HEK293 (cell line): ENCODE measurements around the gene RLIM.

Source experiments
- ELK4 ChIP-seq: IDR thresholded peaks from 2 replicates; pipeline ENCODE4 v1.6.1; 2011; ENCODE audit warnings: mild to moderate bottlenecking, low read depth, low read length, borderline replicate concordance
- HOXD13 ChIP-seq: sonication (generic); formaldehyde crosslinking; IDR thresholded peaks from 2 replicates; pipeline ENCODE4 v1.8.0; 2022; ENCODE audit warnings: missing genetic modification reagents, borderline replicate concordance
- SP2 ChIP-seq: fragments of 450-650 bp; formaldehyde crosslinking; IDR thresholded peaks from 2 replicates; pipeline ENCODE4 v1.5.1; 2016; ENCODE audit warnings: missing biosample characterization, missing genetic modification characterization
- TCF7L2 ChIP-seq: IDR thresholded peaks from 2 replicates; pipeline ENCODE4 v1.6.1; 2011; ENCODE audit warnings: low read depth, mild to moderate bottlenecking, inconsistent platforms, low read length, moderate library complexity, borderline replicate concordance
- TRIM28 ChIP-seq: IDR thresholded peaks from 2 replicates; pipeline ENCODE4 v1.6.1; 2011; ENCODE audit warnings: low read length, control low read depth, borderline replicate concordance
- TSHZ1 ChIP-seq: fragments of 450-650 bp; formaldehyde crosslinking; IDR thresholded peaks from 2 replicates; pipeline ENCODE4 v1.5.1; 2016; ENCODE audit warnings: missing biosample characterization, missing genetic modification characterization, borderline replicate concordance
- ZBTB1 ChIP-seq: fragments of 450-650 bp; formaldehyde crosslinking; IDR thresholded peaks from 2 replicates; pipeline ENCODE4 v1.5.1; 2016; ENCODE audit warnings: missing biosample characterization, missing genetic modification characterization
- ZBTB11 ChIP-seq: fragments of 450-650 bp; formaldehyde crosslinking; conservative IDR thresholded peaks from 2 replicates; pipeline ENCODE4 v1.5.1; 2016; ENCODE audit warnings: low read depth, missing biosample characterization, missing genetic modification characterization
- ZNF10 ChIP-seq: fragments of 450-650 bp; formaldehyde crosslinking; IDR thresholded peaks from 2 replicates; pipeline ENCODE4 v1.5.1; 2017; ENCODE audit warnings: missing biosample characterization, missing genetic modification characterization
- ZNF133 ChIP-seq: fragments of 450-650 bp; formaldehyde crosslinking; IDR thresholded peaks from 2 replicates; pipeline ENCODE4 v1.5.1; 2016; ENCODE audit warnings: missing biosample characterization, missing genetic modification characterization
- ZNF184 ChIP-seq: fragments of 450-650 bp; IDR thresholded peaks from 2 replicates; pipeline ENCODE4 v1.5.1; 2018; ENCODE audit warnings: missing biosample characterization, mild to moderate bottlenecking, missing genetic modification characterization
- ZNF239 ChIP-seq: fragments of 450-650 bp; formaldehyde crosslinking; IDR thresholded peaks from 2 replicates; pipeline ENCODE4 v1.5.1; 2016; ENCODE audit warnings: missing biosample characterization, missing genetic modification characterization
- ZNF335 ChIP-seq: fragments of 450-650 bp; formaldehyde crosslinking; conservative IDR thresholded peaks from 2 replicates; pipeline ENCODE4 v1.5.1; 2016; ENCODE audit warnings: missing biosample characterization, missing genetic modification characterization
- ZNF510 ChIP-seq: fragments of 450-650 bp; formaldehyde crosslinking; IDR thresholded peaks from 2 replicates; pipeline ENCODE4 v1.5.1; 2018; ENCODE audit warnings: mild to moderate bottlenecking, missing genetic modification characterization, missing biosample characterization; ENCODE audit not compliant: insufficient replicate concordance
- ZNF529 ChIP-seq: fragments of 450-650 bp; formaldehyde crosslinking; IDR thresholded peaks from 2 replicates; pipeline ENCODE4 v1.5.1; 2017; ENCODE audit warnings: missing genetic modification characterization, missing biosample characterization; ENCODE audit not compliant: insufficient replicate concordance
- ZNF660 ChIP-seq: fragments of 450-650 bp; IDR thresholded peaks from 2 replicates; pipeline ENCODE4 v1.5.1; 2018; ENCODE audit warnings: missing biosample characterization, mild to moderate bottlenecking, missing genetic modification characterization
- ZNF701 ChIP-seq: fragments of 450-650 bp; formaldehyde crosslinking; IDR thresholded peaks from 2 replicates; pipeline ENCODE4 v1.5.1; 2016; ENCODE audit warnings: missing biosample characterization, missing genetic modification characterization
- ZNF76 ChIP-seq: fragments of 450-650 bp; formaldehyde crosslinking; IDR thresholded peaks from 2 replicates; pipeline ENCODE4; 2016; ENCODE audit warnings: low read depth, missing biosample characterization, missing genetic modification characterization, borderline replicate concordance
- ZNF776 ChIP-seq: fragments of 450-650 bp; formaldehyde crosslinking; IDR thresholded peaks from 2 replicates; pipeline ENCODE4 v1.5.0; 2017; ENCODE audit warnings: missing biosample characterization, missing genetic modification characterization, borderline replicate concordance
- ZNF792 ChIP-seq: fragments of 450-650 bp; formaldehyde crosslinking; IDR thresholded peaks from 2 replicates; pipeline ENCODE4 v1.5.1; 2016; ENCODE audit warnings: missing biosample characterization, missing genetic modification characterization
- TF ChIP-seq, protein P1 (sequence below): fragments of 450-650 bp; formaldehyde crosslinking; conservative IDR thresholded peaks from 2 replicates; pipeline ENCODE4 v1.5.1; 2016; ENCODE audit warnings: low read depth, missing biosample characterization, missing genetic modification characterization
- TF ChIP-seq, protein P2 (sequence below): fragments of 450-650 bp; formaldehyde crosslinking; IDR thresholded peaks from 2 replicates; pipeline ENCODE4 v1.5.1; 2016; ENCODE audit warnings: missing biosample characterization, missing genetic modification characterization

RLIM gene

DNA sequence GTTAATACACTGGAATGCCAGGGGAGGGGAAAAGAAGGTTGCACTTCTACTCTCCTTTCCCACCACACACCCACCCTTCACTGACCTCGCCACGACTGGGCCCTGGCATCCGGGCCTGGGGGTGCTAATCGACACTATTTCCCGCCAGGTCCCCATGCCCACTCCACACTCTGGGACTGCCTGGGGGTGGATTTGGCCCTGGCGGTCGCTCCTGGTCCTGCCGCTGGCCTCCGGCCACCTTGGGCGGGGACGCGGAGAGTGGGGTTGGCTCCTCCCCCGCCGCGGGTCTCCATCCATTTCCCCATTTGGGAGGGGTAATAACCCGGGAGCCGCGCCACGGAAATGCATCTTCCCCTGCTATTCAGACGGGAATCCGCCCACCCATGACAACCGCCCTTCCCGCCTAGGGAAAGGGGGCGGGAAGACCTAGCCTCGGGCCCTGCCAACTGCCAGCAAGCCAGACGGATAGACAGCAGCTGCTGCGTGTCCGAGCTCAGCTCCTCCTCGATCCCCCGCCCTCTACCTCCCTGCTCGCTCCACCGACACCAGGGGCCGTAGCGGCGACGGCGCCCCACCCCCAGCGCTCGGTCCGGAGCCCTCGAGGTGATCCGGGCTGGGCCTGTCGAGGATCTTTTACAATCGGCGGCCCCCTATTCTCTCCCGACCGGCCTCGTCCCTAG, 78.1 kb downstream of the RLIM start (continued):
- TF ChIP-seq, protein P1, sequence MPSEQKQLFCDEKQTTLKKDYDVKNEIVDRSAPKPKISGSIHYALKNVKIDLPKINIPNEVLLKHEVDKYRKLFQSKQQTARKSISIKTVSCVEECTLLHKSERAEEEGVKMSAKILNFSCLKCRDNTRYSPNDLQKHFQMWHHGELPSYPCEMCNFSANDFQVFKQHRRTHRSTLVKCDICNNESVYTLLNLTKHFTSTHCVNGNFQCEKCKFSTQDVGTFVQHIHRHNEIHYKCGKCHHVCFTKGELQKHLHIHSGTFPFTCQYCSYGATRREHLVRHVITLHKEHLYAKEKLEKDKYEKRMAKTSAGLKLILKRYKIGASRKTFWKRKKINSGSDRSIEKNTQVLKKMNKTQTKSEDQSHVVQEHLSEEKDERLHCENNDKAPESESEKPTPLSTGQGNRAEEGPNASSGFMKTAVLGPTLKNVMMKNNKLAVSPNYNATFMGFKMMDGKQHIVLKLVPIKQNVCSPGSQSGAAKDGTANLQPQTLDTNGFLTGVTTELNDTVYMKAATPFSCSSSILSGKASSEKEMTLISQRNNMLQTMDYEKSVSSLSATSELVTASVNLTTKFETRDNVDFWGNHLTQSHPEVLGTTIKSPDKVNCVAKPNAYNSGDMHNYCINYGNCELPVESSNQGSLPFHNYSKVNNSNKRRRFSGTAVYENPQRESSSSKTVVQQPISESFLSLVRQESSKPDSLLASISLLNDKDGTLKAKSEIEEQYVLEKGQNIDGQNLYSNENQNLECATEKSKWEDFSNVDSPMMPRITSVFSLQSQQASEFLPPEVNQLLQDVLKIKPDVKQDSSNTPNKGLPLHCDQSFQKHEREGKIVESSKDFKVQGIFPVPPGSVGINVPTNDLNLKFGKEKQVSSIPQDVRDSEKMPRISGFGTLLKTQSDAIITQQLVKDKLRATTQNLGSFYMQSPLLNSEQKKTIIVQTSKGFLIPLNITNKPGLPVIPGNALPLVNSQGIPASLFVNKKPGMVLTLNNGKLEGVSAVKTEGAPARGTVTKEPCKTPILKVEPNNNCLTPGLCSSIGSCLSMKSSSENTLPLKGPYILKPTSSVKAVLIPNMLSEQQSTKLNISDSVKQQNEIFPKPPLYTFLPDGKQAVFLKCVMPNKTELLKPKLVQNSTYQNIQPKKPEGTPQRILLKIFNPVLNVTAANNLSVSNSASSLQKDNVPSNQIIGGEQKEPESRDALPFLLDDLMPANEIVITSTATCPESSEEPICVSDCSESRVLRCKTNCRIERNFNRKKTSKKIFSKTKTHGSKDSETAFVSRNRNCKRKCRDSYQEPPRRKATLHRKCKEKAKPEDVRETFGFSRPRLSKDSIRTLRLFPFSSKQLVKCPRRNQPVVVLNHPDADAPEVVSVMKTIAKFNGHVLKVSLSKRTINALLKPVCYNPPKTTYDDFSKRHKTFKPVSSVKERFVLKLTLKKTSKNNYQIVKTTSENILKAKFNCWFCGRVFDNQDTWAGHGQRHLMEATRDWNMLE (tag by site-specific recombination): no peak
- no peak for TF ChIP-seq ZNF510 (tag by site-specific recombination)
- no peak for TF ChIP-seq ZNF184
- no peak for TF ChIP-seq ZNF239
- TF ChIP-seq ZBTB1: no peak
- TF ChIP-seq ZNF133: 0 out of 2 replicates have a peak, but pooled peaks have one; percentile 16
- no peak for TF ChIP-seq TCF7L2
- TF ChIP-seq SP2 (tag by site-specific recombination): peak; percentile 89
- TF ChIP-seq ZNF335: peak; percentile 69; the same call in 1 of the 2 replicates
- no peak for TF ChIP-seq ZNF529
- no peak for TF ChIP-seq ZNF792 (tag by site-specific recombination)
- no peak; the same call in 1 of the 2 replicates for TF ChIP-seq ZNF660 (tag by site-specific recombination)
- no peak for TF ChIP-seq ZNF701 (tag by site-specific recombination)
- no peak for TF ChIP-seq ZNF776 (tag by site-specific recombination)
- TF ChIP-seq ELK4: no peak
- TF ChIP-seq HOXD13 (CRISPR knock-in tag): no peak
- TF ChIP-seq ZBTB11 (tag by site-specific recombination): peak; percentile 18; the same call in 1 of the 2 replicates
- TF ChIP-seq, protein P2, sequence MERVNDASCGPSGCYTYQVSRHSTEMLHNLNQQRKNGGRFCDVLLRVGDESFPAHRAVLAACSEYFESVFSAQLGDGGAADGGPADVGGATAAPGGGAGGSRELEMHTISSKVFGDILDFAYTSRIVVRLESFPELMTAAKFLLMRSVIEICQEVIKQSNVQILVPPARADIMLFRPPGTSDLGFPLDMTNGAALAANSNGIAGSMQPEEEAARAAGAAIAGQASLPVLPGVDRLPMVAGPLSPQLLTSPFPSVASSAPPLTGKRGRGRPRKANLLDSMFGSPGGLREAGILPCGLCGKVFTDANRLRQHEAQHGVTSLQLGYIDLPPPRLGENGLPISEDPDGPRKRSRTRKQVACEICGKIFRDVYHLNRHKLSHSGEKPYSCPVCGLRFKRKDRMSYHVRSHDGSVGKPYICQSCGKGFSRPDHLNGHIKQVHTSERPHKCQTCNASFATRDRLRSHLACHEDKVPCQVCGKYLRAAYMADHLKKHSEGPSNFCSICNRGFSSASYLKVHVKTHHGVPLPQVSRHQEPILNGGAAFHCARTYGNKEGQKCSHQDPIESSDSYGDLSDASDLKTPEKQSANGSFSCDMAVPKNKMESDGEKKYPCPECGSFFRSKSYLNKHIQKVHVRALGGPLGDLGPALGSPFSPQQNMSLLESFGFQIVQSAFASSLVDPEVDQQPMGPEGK (tag by site-specific recombination): peak; percentile 54; the same call in 1 of the 2 replicates
- peak; percentile 63 for TF ChIP-seq ZNF10 (tag by site-specific recombination)
- no peak for TF ChIP-seq TSHZ1
- no peak; the same call in 1 of the 2 replicates for TF ChIP-seq ZNF76 (tag by site-specific recombination)
- TF ChIP-seq TRIM28: no peak
